Stimulated activated CD4-positive, alpha-beta T cell treated with anti-CD3 and anti-CD28 coated beads, TNF-alpha, amount 100 ng/mL, for 48 hours (primary cell): ENCODE results near the gene TBC1D23.
"Not testable (repeated sequence)": the region's sequence is repeated elsewhere in the genome, so short reads cannot be mapped to it uniquely, and the experiment has no call there.

Experiments used
- DNase-seq, 3 donors: peaks; one replicate each; pipeline ENCODE4 v3.0.0-alpha.2; 2020; ENCODE audit warnings: low read depth in 3 of 3

The TBC1D23 gene

DNA sequence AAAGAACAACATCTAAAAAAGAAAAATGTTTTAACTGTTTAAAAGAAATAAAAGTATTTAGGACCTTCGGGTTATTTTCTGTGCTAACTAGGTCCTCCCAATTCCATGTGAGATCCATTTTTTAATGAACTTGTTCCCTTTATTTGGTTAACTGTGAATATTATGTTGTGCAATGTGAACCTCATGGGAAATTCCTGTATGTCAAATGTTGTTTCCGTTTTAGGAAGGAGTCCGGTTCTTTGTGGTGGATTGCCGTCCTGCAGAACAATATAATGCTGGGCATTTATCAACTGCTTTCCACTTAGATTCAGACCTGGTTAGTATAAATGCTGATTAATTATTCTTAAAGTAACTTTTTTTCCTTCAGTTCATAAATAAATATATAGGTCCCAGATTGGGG is 38.2 kb downstream of the TBC1D23 start:
- DNase-seq: no peak

DNA sequence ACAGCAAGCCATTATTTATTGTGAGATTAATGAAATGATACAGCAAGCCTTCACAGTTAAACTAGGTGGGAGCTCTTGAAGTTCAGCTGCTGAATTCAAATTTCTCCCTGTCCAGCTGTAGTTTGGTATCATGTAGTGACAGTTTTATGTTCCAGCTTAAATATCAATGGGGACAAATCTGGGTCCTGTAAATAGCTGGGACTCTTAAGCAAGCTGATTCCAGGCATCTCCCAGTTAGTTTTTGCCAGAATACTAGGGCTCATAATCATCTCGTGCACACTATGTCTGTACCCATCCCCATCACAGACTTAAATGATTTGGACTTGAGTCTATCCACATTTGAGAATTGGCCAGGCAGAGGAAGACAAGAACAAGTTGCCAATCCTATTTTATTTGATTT is 45.9 kb downstream of the TBC1D23 start:
- DNase-seq: no peak

DNA sequence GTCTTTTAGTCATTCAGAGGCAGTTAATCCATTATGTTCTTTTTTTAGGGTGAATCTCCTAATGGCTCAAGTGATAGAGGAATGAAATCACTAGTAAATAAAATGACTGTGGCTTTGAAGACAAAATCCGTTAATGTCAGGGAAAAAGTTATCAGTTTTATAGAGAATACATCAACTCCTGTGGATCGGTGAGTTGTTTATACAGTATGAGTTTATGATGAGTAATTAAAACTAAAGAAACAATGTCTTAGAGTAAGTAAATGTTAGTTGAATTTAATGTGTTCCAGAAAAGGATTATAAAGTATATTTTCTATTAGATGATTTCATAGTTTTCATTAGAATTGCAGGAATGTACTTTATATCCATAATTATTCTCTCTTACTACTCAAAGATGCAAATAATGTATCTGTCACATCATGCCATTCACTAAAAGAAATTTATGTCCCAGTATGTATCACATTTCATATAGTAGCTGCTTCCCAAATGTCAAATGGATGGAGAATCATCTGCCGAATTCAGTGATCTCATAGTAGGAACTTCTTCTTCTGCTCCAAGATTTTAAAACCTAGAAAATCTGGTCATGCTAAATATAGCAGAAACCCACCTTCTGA is 49.7 kb downstream of the TBC1D23 start:
- DNase-seq: no peak

DNA sequence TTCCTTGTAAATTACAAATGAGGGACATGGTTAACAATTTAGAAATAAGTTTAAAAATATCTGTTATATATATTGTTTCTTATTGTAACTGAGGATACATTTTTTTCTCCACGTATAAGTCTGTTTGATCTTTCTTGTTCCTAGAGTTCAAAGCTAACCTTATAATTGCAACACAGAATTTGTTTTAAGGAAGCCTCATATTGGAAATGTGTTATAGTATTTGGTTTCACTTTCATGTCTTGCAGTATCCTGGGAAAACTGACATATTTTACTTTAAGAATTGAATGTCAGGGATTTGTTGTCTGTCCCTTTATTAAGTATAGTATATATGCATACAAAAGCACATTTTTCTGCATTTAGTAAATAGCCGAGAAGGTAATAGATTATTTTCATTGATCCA is 50.2 kb downstream of the TBC1D23 start:
- no peak for DNase-seq

DNA sequence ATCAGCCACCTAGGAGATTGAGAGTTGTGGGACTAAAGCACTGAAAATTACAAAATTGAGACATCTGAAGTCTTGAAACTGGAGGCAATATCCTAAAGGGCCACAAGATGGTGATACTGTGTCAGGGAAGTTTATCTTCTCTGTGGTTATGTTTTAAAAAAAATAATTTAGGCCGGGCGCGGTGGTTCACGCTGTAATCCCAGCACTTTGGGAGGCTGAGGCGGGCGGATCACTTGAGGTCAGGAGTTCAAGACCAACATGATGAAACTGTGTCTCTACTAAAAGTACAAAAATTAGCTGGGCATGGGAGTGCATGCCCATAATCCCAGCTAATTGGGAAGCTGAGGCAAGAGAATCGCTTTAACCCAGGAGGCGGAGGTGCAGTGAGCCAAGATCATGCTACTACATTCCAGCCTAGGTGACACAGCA is 55.9 kb downstream of the TBC1D23 start:
- DNase-seq: no peak

DNA sequence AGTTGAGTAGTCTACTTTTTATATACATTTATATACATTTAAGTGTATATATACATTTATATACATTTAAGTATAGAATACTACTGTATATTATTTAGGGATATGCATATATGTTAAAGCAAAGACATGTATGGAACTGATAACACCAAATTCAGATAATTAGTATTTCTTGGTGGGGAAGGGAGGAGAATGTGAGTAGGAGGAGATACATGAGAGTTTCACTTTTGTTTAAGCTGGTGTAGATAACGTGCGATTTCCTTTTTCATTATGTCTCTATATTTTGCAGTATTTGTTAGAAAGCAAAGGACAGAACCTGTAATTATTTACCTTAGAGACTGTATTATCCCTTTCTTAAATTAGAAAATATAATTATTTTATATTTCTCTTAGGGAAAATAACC is 57.1 kb downstream of the TBC1D23 start:
- no peak for DNase-seq

DNA sequence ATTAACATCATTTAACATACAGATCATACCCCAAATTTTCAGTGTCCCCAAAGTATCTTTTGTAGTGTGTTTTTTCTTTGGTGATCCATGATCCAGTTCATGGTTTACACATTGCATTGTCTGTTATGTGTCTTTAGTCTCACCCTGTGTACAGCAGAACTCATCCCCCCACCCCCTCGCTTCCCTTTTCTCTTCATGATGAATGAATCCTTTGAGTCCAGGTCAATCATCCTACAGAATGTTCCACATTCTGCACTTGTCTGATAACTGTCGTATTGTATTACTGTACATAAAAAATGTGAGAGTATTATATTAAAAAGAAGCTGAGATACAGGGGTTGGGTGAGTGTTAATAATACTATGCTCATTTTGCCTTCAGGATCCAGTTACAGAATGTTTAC is 59.2 kb downstream of the TBC1D23 start:
- DNase-seq: no peak

DNA sequence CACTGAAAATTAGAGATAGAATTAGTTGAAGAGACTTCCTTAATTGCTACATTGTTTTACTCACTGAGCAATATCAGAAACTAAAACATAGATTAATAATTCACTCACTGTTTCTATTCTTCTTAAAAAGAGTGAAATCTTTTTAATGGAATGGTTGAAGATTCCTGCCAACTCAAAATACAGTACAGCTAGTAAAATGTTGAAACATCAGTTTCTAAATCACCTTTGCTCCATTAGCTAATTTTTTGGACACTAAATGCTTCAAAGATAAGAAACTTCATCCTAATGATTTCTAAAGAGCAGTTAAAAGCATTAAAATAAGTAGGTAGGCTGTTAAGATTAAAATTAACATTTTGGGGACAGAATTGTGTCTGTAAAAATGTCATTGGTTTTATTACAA is 63.3 kb downstream of the TBC1D23 start:
- DNase-seq: no peak

DNA sequence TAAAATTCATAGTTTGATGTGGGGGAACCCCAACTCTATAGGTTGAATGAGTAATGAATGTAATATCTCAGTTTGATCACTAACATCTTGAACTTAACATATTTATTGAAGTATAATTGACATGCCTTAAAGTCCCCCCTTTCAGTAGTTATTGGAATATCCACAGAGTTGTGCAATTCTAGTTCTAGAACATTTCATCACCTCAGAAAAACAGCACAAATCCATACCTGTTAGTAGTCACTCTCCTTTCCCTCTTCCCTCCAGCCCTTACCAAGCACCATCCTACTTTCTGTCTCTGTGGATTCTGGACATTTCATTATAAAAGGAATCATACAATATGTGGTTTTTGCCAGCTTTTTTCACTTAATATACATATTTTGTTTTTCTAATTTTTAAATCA is 65.0 kb downstream of the TBC1D23 start:
- DNase-seq: no peak

DNA sequence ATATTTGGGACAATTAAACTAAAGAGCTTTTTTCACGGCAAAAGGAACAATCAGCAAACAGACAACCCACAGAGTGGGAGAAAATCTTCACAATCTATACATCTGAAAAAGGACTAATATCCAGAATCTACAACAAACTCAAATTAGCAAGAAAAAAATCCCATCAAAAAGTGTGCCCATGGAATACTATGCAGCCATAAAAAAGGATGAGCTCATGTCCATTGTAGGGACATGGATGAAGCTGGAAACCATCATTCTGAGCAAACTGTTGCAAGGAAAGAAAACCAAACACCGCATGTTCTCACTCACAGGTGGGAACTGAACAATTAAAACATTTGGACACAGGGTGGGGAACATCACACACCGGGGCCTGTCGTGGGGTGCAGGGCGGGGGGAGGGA is 66.6 kb downstream of the TBC1D23 start:
- DNase-seq: not testable (repeated sequence)

DNA sequence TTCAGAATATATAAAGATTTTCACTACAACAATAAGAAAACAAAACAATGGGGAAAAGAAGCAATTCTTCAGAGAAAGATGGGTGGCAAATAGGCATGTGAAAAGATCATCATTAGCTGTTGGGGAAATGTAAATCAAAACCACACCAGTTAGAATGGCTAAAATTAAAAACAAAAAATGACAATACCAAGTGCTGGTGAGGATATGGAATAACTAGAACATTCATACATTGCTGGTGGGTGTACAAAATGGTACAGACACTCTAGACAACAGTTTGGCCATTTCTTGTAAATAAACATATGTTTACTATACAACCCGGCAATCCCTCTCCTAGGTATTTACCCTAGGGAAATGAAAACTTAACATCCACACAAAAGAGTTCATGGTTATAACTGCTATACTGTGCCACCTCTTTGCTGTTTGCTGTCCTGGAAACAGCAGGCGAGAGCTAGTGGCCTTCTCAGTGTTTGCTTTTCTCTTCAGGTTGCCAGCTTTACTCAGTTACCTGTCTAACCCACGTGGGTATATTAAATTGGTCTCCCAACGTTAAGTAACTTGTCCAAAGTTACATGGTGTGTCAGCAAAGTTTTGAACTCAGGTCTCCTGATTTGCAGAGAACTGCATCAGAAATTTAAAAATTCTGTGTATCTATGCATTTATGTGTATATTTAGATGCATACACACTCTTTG is 69.2 kb downstream of the TBC1D23 start:
- no peak for DNase-seq

DNA sequence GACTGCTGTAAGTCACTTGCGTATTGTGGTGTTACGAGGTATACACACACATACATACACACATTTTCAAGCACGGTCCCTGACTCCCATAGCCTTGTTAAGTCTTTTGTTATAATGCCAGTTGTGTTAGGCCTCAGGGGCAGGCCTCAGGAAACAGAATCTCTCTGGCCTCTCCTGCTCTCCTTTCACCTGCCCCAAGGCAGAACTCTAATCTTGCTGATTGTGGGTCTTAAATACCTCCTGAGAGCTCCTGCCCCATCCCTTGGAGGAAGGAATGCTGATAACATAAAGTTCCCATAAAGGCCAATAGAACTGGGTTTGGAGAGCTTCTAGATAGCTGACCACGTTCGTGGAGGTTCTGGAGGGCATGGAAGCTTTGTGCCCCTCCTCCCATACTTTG is 69.9 kb downstream of the TBC1D23 start:
- no peak for DNase-seq

DNA sequence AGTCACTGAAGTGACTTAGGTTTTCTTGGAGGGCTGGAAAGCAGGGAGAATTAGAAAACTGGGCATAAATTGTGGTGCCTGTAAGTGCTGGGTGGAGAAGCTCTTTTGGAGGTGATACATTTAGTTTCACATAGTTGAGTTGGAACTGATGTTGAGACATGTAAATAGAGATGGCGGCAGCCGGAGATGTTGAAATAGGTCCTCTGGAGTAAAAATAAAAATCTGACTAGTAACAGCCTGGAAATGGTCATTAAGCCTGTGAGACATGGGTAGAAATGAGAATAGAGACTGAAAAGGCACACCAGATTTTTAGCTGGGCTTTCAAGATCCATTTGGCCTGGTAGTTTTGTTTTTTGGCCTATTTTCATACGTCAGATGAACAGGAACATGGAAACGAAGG is 70.9 kb downstream of the TBC1D23 start:
- no peak for DNase-seq

DNA sequence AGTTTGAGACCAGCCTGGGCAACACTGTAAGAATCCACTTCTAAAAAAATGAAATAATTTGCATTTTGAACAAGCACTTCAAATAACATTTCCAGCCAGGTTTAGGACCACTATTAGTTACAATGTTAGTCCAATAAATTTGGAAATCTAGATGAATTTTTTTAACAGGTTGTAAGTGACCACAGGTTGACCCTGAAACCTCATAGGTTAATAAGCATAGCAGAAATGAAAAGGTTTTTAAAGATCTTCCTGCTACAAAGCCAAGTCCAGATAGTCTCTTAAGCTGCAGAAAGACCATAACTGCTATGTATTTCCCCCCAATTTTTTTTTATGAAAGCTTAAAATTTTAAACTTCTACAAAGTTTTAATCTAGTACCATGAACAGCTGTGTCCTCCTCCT is 72.3 kb downstream of the TBC1D23 start:
- no peak for DNase-seq

DNA sequence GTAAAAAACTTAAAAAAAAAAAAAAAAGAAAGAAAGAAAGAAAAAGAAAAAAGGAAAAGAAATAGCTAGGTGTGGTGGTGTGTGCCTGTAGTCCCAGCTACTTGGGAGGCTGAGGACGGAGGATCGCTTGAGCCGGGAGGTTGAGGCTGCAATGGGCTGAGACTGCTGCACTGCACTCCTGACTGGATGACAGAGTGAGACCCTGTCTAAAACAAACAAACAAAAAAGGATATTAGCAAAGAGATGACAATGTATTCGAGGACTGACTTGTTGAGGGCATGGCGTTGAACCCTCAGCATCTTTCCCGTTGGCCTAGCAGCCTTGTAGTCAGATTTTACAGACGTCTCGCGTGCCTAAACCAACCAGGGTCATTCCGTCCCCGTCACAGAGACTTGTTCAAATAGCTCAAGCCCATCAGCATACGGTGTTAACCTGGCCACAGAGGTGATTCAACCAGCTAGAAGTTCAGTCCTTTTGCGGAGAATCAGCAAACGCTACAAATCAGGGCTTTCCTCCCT is 73.2 kb downstream of the TBC1D23 start:
- no peak for DNase-seq

DNA sequence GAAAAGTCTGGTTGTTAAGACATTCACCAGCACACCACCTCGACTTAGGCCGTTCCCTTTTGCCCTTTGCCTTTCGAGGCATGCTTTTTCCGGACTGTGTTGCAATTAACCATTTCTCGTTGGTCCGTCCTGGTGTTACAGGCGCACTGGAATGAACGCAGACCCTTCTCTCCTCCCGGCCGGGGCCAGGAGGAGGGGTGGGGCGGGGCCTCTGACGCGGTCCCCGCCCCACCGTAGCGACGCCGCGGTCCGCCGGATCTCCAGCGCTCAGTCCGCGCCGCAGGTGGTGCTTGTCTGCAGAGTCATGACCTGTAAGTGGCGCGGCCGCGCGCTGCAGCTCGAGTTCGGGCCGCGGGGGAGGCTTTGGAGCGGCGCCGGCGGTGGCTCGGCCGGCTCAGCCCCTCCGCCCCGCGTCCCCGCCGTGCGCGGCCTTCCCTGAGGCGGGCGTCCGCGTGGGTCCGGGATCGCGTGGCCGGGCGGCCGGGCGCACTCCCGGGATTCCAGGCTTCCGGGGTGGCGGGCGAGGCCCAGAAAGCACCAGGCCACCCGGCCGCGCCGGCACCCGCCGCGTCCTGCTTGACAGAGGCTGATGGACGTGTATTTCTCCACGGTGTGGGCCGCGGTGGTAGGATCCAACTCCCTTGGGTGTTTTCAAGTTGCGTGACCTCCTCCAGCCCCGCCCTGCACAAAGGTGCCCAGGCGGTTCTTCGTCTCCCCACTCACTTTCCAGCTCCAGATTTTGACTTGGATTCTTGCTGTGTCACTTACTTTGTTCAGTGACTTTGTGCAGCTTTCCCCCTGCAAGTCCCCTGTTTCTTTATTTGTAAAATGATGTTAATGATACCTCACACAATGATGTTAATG is 73.9 kb downstream of the TBC1D23 start, which contains the start of gene NIT2:
TSS of gene NIT2 (plus strand) at position 270 of the 864 bp plus-strand sequence. CDS start at position 305, 35 bp downstream.
- peak; percentile 64 to 79 (median 72) for DNase-seq

DNA sequence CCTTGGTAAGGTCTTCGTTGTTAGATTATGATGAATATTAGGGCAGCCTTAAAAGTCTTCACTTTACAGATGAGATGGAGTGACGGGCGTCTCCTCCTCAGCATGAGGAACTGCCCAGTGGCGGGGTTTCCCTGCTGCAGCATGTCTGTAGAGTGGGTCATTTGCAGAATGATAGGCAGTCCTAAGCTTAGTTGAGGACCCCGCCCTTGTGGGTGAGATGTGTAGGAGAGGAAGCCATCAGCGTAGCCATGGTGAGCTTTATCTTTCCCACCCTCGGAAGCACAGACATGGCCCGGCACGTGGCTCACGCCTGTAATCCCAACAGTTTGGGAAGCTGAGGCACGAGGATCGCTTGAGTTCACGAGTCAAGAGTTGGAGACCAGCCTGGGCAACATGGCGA is 74.6 kb downstream of the TBC1D23 start:
- no peak for DNase-seq

DNA sequence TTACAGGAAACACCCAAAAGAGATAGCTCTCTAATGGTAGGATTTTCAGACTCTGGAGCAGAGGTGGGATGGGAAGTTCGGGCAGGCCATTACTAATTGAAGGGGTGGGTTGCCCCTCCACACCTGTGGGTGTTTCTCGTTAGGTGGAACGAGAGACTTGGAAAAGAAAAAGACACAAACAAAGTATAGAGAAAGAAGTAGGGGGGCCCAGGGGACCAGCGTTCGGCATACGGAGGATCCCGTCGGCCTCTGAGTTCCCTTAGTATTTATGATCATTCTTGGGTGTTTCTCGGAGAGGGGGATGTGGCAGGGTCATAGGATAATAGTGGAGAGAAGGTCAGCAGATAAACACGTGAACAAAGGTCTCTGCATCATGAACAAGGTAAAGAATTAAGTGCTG is 75.4 kb downstream of the TBC1D23 start:
- DNase-seq: not testable (repeated sequence)

DNA sequence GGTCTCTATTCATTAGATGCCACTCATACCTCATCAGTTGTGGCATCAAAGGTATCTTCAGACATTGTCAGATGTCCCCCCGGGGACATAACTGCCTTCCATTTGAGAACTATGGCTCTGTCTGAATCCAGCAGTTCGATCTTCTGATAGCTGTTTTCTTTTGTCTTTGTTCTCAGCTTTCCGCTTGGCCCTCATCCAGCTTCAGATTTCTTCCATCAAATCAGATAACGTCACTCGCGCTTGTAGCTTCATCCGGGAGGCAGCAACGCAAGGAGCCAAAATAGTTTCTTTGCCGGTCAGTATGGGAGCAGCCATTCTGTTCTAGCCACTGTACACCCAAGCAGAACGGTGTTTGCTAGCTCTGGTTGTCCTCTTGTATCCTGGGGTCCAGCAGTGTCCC is 78.1 kb downstream of the TBC1D23 start:
- DNase-seq: no peak

DNA sequence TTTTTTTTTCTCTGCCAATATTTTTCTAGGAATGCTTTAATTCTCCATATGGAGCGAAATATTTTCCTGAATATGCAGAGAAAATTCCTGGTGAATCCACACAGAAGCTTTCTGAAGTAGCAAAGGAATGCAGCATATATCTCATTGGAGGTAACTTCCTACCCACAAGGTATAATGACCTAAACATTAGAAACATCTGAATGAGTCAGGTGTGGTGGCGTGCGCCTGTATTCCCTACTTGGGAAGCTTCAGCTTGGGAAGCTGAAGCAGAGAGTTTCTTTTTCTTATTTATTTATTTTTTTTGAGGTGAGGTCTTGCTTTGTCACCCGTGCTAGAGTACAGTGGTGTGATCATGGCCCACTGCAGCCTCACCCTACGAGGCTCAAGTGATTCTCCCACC is 79.0 kb downstream of the TBC1D23 start:
- DNase-seq: no peak

DNA sequence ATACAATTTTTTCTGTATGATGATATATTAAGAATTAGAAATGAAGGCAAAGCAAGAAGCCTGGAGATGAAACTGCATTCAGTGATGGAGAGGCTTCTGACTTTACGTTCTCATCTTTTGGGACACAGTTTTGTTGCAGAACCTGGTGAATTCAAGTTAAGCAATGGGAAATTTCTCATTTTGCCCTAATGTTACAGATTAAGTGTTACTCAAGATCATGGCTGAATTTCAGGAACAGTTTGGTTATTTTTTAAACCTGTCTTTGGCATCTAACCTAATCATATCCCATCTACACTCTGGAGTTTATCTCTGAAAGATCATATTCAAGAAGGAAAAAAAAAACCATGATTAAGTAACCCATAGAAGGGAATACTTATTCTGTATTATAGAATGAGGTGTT is 79.7 kb downstream of the TBC1D23 start:
- no peak for DNase-seq

DNA sequence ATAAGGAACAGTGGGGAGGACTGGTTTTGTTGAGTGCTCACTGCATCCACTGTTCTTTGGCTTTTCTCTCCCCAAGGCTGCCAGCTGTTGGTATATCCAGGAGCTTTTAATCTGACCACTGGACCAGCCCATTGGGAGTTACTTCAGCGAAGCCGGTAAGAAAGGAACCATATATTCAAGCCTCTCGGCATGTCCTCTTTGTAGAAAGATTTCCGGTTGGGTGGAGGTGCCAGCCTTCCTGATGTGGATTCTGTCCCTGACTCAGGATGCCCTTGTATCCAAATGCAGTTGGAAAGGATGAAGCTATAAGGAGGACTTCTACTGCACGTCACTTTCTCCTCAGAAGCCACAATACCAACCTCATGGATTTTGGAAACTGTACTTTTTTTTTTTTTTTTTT is 87.9 kb downstream of the TBC1D23 start:
- DNase-seq: no peak

DNA sequence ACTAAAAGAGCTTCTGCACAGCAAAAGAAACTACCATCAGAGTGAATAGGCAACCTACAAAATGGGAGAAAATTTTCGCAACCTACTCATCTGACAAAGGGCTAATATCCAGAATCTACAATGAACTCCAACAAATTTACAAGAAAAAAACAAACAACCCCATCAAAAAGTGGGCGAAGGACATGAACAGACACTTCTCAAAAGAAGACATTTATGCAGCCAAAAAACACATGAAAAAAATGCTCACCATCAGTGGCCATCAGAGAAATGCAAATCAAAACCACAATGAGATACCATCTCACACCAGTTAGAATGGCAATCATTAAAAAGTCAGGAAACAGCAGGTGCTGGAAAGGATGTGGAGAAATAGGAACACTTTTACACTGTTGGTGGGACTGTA is 91.0 kb downstream of the TBC1D23 start:
- not testable (repeated sequence) for DNase-seq
